H54 (cell line): ENCODE results near the gene LRP1B.

Source experiments
- DNase-seq: peaks from one replicate; pipeline ENCODE4 v3.0.0; 2011; ENCODE audit warnings: low spot score, mixed read lengths; ENCODE audit not compliant: insufficient read length
- FAIRE-seq: peaks from 3 replicates; lab custom pipeline; 2011; peaks lifted over from hg19 to GRCh38; lab: Jason Lieb, UNC
- POLR2A ChIP-seq: IDR thresholded peaks from 2 replicates; pipeline ENCODE4 v1.6.1; 2011; ENCODE audit warnings: low read depth, mild to moderate bottlenecking, low read length

LRP1B gene

GRCh38 chr2:142131010-142131669 lies at the start of gene LRP1B:
Gene LRP1B (minus strand): TSS chr2:142131016. CDS start chr2:142130729, 287 bp downstream.
- FAIRE-seq: peak; percentile 73
- TF ChIP-seq POLR2A: no peak
- DNase-seq: no peak

- no peak for TF ChIP-seq POLR2A
- DNase-seq (no peak), FAIRE-seq (no peak)
Observed at GRCh38 chr2:142179686-142180085, 48.9 kb upstream of the LRP1B start.

DNA sequence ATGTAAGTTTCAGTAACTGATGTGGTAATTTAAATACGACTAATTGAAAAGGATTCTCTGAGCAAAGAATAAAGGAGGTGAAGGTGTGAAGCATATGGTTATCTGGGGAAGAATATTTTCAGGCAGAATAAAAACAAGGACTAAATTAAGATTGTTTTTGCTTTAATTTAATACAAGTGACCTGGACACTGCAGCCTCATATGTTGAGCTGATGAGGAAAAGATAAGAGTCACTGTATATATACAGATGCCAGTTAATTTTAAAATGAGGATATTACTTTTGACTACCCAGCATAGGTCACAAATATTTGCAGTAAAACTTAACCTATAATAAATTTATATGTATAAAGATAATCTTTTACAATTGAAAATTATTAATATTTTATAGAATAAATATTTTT lies 47.8 kb upstream of the LRP1B start:
- no peak for DNase-seq
- no peak for FAIRE-seq
- no peak for TF ChIP-seq POLR2A

- no peak for DNase-seq
- TF ChIP-seq POLR2A: no peak
- no peak for FAIRE-seq
Observed at GRCh38 chr2:142176941-142177340, 46.1 kb upstream of the LRP1B start.

- no peak for DNase-seq
- no peak for FAIRE-seq
- TF ChIP-seq POLR2A: no peak
Observed at GRCh38 chr2:142175813-142176338, 45.1 kb upstream of the LRP1B start.

GRCh38 chr2:142174176-142174575 lies 43.4 kb upstream of the LRP1B start:
- no peak for DNase-seq
- no peak for TF ChIP-seq POLR2A
- FAIRE-seq: no peak

GRCh38 chr2:142170847-142171246 lies 40.0 kb upstream of the LRP1B start:
- DNase-seq: no peak
- no peak for TF ChIP-seq POLR2A
- no peak for FAIRE-seq

DNA sequence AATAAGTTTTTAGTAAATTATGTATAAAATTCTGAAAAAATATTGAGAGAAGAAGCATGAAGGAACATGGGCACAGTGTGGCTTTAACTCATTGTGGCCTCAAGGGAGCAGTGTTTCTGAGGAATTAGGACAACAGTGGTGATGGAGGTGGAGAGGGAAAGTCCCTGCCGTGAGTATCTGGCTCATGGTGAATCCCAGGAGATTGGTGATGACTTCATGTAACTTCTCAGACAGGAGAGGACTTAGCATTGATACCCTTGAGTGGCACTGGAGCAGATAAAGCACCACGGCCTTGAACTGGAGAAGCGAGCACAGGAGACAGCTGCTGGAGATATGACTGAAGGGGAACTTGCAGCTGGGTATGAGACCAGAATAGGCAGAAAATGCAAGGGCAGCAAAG lies 35.0 kb upstream of the LRP1B start:
- TF ChIP-seq POLR2A: no peak
- FAIRE-seq: peak; percentile 91
- no peak for DNase-seq

GRCh38 chr2:142153601-142154000 lies 22.8 kb upstream of the LRP1B start:
- TF ChIP-seq POLR2A: no peak

DNA sequence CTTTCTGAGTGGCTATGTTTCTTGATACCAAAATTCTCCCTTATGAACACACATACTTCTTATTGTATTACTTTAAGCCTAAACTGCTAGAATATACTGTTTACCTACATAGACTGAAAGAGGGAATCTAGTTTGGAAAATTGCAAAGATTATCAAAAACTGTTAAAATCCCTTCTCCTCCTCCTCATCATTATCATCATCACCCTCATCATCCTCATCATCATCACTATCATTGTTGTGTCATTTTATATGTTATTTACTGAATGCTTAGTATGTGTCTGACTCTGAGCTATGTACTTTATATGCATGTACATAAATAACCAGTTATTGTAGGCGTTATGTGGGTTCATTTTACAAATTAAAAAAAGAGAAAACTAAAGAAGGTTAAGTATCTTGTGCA lies 19.6 kb upstream of the LRP1B start:
- TF ChIP-seq POLR2A: no peak
- DNase-seq (no peak), FAIRE-seq (no peak)

More at GRCh38 chr2:142153601-142154000, 22.8 kb upstream of the LRP1B start:
- FAIRE-seq (no peak), DNase-seq (no peak)

DNA sequence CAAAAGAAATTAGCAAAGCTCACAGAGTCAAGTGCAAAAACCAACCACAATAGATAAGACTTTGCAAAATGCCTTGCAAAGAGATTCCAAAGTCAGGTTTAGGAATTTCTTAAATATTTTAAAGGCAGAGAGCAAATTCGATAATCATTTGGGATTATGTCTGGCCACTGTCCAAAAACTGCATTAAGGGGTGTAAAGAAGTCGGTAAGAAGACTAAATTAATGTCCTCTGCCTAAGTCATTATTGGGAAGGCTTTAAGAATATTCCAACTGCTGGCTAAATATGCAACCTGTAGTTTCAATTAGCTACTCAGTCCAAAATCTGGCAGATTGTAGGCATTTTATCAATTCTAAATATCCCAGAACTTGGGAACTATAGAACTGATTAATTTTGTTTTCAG lies 13.7 kb upstream of the LRP1B start:
- FAIRE-seq (no peak), DNase-seq (no peak)
- no peak for TF ChIP-seq POLR2A

DNA sequence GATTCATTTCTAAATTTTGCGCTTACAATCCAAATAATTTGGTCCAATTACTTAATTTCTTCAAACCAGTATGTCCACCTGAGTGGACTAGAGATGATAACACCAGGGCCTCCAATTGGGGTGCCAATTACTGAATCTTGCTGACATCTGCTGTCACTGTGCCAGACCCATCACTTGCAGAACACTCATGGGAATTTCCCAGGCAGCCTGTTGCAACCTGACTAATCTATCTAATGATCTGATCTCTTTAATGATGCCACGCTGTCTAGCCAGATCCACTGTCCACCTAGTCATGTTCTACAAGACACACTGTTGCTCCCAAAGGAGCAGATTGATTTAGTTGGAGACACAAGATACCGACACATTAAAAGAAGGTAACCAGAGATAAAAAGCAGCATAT lies 11.8 kb upstream of the LRP1B start:
- DNase-seq: no peak
- FAIRE-seq: no peak
- TF ChIP-seq POLR2A: no peak

DNA sequence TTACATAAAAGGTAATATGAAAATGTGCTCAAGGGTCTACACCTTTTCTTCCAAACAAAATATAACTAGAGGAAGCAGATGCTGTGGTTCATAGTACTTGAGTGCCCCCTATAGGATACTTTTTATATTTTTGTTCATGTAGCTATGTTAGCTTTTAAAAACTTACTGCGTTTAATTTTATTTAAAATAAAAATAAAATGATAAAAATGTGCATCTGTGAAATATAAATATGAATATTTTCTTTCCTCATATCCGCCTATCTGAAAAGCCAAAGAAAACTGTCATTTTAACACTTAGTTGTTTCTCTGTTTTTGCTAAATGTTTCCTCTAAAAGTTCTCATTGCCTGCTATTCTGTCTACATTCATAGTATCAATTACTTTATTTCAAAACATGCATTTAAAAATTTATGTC lies 9.6 kb upstream of the LRP1B start:
- no peak for TF ChIP-seq POLR2A
- DNase-seq (no peak), FAIRE-seq (no peak)

DNA sequence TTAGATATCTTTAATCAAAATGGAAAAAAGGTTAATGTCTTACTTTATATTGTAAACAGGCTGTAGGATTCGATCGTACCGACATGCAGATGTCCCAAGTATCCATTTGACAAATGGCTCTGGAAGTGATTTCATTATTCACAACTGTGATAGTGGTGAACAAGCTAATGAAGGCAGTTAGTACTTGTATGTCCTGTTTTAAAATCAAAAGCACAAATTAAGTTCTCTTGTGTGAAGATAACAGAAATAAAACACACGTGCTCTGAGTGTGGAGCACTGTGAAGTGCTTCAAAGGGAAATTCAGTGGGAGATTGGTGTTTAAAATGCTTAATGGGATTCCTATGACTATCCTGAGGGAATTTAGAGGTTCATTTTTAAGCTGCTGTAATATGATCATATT lies 8.6 kb upstream of the LRP1B start:
- FAIRE-seq (no peak), DNase-seq (no peak)
- TF ChIP-seq POLR2A: no peak

DNA sequence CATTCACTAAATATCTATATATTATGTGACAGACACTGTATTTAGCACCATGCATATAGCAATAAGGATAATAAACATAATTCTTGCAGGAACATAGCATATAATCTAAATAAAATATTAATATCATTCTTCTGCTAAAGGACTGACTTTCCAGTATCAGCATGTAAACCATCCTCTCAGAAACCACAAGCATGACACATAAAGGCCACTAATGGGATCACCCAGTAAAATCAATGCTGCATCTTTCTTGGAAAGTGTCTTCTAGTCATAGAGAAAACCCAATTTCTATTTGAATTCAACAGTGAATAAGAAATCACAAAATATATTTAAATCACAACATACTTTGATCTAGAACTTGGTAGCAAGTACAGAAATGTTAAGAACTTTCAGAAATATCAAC lies 5.8 kb upstream of the LRP1B start:
- TF ChIP-seq POLR2A: no peak
- no peak for FAIRE-seq
- no peak for DNase-seq

DNA sequence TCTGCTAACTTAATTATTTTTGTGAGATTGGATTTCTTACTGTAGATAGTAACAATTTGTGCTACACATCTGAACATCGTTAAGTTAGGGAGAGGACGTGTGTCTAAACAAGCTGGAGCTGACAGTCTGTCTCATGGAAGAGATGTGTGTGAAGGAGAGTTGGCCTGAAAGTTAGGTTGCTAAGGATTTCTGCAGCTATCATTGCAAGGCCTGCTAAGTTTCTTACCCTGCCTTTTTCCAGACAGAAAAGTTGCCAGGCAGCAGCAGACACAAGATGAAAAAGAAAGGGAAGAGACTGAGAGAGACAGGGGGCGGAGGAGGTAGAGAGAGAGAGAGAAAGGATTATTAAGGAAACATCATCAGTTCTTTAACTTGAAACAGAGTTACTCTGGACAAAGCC lies 4.1 kb upstream of the LRP1B start:
- FAIRE-seq: no peak
- DNase-seq: no peak
- no peak for TF ChIP-seq POLR2A
